ENCODE results near the gene DDB1.

DDB1 gene

DNA sequence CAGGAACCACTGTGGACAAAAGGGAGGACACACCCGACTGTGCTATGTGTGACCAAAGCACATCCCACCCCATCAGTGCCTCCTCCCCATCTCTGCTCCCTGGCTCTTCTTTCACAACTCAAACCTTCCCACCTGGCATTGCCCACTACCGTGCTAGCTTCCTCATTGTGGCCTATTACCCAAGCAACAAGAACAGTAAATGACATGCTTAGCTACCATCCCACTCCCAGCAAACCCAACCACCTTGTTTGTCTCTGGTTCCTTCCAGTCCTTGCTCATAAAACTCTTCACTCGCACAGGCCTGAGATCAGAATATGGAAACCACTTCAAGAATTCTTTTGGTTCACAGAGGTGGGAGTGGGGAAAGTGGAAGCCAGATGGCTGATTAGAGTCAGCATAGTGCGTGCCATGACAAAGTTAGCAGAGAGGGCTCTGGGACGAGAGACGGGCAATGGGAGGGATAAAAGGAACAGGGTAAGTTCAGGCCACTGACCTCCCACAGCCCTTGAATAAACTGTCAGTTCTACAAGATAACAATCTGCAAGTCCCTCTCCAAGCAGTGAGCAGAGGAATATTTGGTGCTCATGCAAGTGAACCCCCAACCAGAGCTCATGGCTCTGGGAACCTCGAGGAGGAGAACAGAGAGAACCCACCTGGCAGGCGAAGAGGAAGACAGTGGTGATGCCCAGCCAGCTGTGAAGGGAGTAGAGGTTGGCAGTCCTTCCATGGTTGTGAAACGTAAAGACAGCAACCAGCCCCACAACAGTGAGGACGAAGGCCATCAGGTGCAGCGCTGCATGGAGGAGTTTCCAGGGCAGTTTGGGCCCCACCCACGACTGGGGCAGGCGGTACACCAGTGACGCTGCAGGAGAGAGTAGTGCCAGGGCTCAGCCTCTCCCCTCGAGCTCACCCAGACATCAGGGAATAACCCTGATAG lies 20.5 kb upstream of the DDB1 start:
- no peaks in the 10 kb centered on the region for H3K27me3 ChIP-seq (ENCODE audit: low read depth, low read length)
- H3K36me3 ChIP-seq (ENCODE audit: control insufficient read depth in 1 of 2, insufficient read depth in 2 of 2, low read length in 2 of 2), result peaks cover 28 to 59% of the 10 kb centered on the region in 2 donors
- H3K27ac ChIP-seq (ENCODE audit: low read length), result no peak overlapping the region
- H3K4me1 ChIP-seq (ENCODE audit: control insufficient read depth in 1 of 2, insufficient read depth in 2 of 2, low read length in 2 of 2), result peaks cover 0 to 3% of the 10 kb centered on the region in 2 donors
- H3K4me3 ChIP-seq (ENCODE audit: low read depth in 1 of 2, low read length in 2 of 2), result no peak overlapping the region
- H3K9me3 ChIP-seq (ENCODE audit: control insufficient read depth in 1 of 2, low read length in 2 of 2), result no peaks in the 10 kb centered on the region

DNA sequence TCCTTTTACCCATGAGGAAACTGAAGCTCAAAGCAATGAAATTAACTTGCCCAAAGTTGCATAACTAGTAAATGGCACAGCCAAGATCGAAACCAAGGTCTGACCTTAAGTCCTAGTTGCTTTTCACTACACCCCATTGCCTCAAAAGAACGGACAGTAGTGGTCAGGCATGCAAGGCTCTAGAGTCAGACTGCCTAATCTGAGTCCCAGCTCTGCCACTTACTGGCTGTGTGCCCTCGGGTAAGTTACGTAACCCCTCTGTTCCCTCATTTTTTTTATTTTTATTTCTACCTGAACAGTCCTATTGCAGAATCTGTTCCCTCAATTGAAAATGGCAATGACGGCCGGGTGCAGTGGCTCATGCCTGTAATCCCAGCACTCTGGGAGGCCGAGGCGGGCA lies 19.1 kb upstream of the DDB1 start:
- Histone ChIP-seq H3K36me3 (ENCODE audit: control insufficient read depth in 1 of 2, insufficient read depth in 2 of 2, low read length in 2 of 2) (peaks cover 28 to 61% of the 10 kb centered on the region in 2 donors), H3K27me3 (ENCODE audit: low read depth, low read length) (no peaks in the 10 kb centered on the region), H3K4me3 (ENCODE audit: low read depth in 1 of 2, low read length in 2 of 2) (no peak overlapping the region), H3K9me3 (ENCODE audit: control insufficient read depth in 1 of 2, low read length in 2 of 2) (no peaks in the 10 kb centered on the region), H3K27ac (ENCODE audit: low read length) (no peak overlapping the region), H3K4me1 (ENCODE audit: control insufficient read depth in 1 of 2, insufficient read depth in 2 of 2, low read length in 2 of 2) (peaks cover 0 to 3% of the 10 kb centered on the region in 2 donors)

DNA sequence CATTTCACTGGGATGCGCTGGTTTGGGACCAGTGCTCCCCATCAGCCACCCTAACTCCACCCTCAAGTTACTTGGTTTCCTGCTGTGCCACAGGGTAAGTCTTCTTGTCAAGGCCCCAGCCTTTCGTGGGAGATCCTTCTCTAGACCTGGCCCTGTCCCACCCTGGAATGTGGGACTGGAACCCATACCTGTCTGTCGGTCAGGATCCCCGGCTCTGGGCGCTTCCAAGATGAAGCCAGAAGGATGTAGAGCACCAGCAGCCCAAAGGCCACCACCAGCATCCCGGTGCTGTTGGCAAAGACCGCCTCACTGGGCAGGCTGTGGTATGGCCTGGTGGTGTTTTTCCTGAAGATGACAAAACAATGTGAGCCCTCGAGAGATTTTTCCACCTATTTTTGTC lies 17.9 kb upstream of the DDB1 start:
- peaks cover 28 to 59% of the 10 kb centered on the region in 2 donors for H3K36me3 ChIP-seq (ENCODE audit: control insufficient read depth in 1 of 2, insufficient read depth in 2 of 2, low read length in 2 of 2)

DNA sequence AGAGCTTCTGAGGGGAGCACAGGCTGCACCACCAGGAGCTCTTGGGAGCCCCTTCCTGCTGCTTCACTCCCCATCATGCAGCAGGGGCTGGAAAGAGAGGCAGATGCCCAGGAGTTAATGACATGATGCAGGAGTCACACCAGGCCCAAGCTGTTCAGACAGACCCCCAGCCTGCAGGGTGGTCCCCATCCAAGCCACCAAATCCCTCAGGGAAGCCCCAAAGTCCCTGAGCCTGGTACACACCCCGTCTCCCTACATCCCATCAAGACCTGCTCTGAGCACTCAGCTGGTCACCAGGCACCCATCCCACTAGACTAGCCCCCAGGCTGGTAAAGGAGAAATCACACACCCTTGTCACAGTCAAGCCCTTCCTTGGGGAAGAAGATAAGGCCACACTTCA lies 17.4 kb upstream of the DDB1 start:
- Histone ChIP-seq H3K27me3 (ENCODE audit: low read depth, low read length) (no peaks in the 10 kb centered on the region), H3K9me3 (ENCODE audit: control insufficient read depth in 1 of 2, low read length in 2 of 2) (no peaks in the 10 kb centered on the region), H3K36me3 (ENCODE audit: control insufficient read depth in 1 of 2, insufficient read depth in 2 of 2, low read length in 2 of 2) (peaks cover 28 to 59% of the 10 kb centered on the region in 2 donors), H3K4me3 (ENCODE audit: low read depth in 1 of 2, low read length in 2 of 2) (no peak overlapping the region), H3K27ac (ENCODE audit: low read length) (no peak overlapping the region), H3K4me1 (ENCODE audit: control insufficient read depth in 1 of 2, insufficient read depth in 2 of 2, low read length in 2 of 2) (no peaks in the 10 kb centered on the region)

More for the DNA sequence above, 17.9 kb upstream of the DDB1 start:
- no peaks in the 10 kb centered on the region for H3K9me3 ChIP-seq (ENCODE audit: control insufficient read depth in 1 of 2, low read length in 2 of 2)
- H3K4me1 ChIP-seq (ENCODE audit: control insufficient read depth in 1 of 2, insufficient read depth in 2 of 2, low read length in 2 of 2), result no peaks in the 10 kb centered on the region
- H3K27me3 ChIP-seq (ENCODE audit: low read depth, low read length), result no peaks in the 10 kb centered on the region
- H3K4me3 ChIP-seq (ENCODE audit: low read depth in 1 of 2, low read length in 2 of 2), result no peak overlapping the region
- H3K27ac ChIP-seq (ENCODE audit: low read length), result no peak overlapping the region

DNA sequence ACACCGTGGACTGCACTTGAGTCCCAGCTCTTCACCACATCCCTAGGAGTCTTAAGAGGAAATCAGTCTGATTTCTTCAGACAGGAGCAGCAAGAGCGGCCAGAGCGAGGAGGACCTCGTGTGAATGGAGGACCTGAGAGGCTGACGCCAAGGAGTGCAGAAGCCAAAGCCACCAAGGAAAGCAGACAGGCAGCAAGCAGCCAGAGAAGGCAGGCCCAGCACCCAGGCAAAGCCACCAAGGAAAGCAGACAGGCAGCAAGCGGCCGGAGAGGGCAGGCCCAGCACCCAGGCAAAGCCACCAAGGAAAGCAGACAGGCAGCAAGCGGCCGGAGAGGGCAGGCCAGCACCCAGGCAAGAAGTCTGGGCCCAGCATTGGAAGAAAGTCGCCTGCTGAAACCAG lies 17.0 kb upstream of the DDB1 start:
- no peaks in the 10 kb centered on the region for H3K27me3 ChIP-seq (ENCODE audit: low read depth, low read length)
- H3K4me3 ChIP-seq (ENCODE audit: low read depth in 1 of 2, low read length in 2 of 2), result no peak overlapping the region
- H3K36me3 ChIP-seq (ENCODE audit: control insufficient read depth in 1 of 2, insufficient read depth in 2 of 2, low read length in 2 of 2), result peaks cover 28 to 59% of the 10 kb centered on the region in 2 donors
- H3K27ac ChIP-seq (ENCODE audit: low read length), result no peak overlapping the region
- H3K9me3 ChIP-seq (ENCODE audit: control insufficient read depth in 1 of 2, low read length in 2 of 2), result no peaks in the 10 kb centered on the region
- no peaks in the 10 kb centered on the region for H3K4me1 ChIP-seq (ENCODE audit: control insufficient read depth in 1 of 2, insufficient read depth in 2 of 2, low read length in 2 of 2)

DNA sequence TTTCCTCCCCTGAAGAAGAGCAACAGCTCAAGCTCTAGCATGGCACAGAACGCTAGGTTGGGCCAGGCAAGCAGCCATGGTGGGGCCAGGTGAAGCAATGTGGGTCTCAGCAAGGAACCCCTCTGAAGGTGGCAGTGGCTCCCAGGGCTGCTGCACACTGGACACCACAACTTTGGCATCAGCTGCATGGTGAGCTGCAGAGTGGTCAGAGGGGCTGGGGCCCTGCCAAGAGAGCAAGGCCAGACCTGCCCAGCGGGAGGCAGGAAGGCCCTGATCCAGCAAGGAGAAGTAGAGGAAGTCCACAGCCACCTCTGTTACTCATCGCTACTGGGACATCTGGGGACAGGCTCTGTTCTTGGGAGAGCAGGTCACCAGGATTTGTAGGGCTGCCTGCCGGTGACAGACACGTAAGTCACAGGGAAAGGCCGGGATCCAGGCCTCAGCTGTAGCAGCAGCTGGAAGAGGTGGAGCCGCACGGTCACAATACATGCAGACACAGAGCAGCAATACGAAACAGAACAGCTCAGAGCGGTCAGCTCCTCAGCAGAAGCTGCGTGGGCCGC lies 16.4 kb upstream of the DDB1 start:
- Histone ChIP-seq H3K36me3 (ENCODE audit: control insufficient read depth in 1 of 2, insufficient read depth in 2 of 2, low read length in 2 of 2) (peaks cover 28 to 59% of the 10 kb centered on the region in 2 donors), H3K27me3 (ENCODE audit: low read depth, low read length) (no peaks in the 10 kb centered on the region), H3K4me1 (ENCODE audit: control insufficient read depth in 1 of 2, insufficient read depth in 2 of 2, low read length in 2 of 2) (no peaks in the 10 kb centered on the region), H3K27ac (ENCODE audit: low read length) (no peak overlapping the region), H3K4me3 (ENCODE audit: low read depth in 1 of 2, low read length in 2 of 2) (no peak overlapping the region), H3K9me3 (ENCODE audit: control insufficient read depth in 1 of 2, low read length in 2 of 2) (no peaks in the 10 kb centered on the region)

DNA sequence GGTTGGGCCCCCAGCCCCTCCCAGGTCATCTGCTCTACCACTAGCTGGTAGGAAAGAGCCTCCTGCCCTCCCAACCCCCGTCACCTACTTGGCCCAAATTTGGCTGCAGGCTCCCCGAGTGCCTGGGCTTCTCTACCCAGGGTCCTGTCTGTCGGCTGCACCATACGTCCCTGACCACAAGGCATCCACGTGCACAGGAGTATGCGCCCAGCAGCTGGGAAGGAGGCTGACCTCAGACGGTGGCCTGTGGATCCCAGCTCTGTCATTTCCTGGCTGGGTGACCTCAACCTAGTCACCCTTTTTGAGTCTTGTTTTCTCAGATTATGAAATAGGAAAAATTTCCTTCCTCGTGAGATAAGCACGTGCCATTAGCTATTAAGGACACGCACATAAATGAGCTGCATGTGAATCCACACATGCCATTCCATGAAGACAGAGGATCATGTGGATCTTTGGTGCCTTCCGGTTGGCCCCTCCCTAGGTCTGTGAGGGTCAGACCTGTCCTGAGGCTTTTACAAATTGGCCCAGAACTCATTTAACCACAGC lies 15.1 kb upstream of the DDB1 start:
- Histone ChIP-seq H3K4me3 (ENCODE audit: low read depth in 1 of 2, low read length in 2 of 2) (no peak overlapping the region), H3K27ac (ENCODE audit: low read length) (no peak overlapping the region), H3K9me3 (ENCODE audit: control insufficient read depth in 1 of 2, low read length in 2 of 2) (no peaks in the 10 kb centered on the region), H3K4me1 (ENCODE audit: control insufficient read depth in 1 of 2, insufficient read depth in 2 of 2, low read length in 2 of 2) (no peaks in the 10 kb centered on the region), H3K27me3 (ENCODE audit: low read depth, low read length) (no peaks in the 10 kb centered on the region), H3K36me3 (ENCODE audit: control insufficient read depth in 1 of 2, insufficient read depth in 2 of 2, low read length in 2 of 2) (peaks cover 28 to 50% of the 10 kb centered on the region in 2 donors)

DNA sequence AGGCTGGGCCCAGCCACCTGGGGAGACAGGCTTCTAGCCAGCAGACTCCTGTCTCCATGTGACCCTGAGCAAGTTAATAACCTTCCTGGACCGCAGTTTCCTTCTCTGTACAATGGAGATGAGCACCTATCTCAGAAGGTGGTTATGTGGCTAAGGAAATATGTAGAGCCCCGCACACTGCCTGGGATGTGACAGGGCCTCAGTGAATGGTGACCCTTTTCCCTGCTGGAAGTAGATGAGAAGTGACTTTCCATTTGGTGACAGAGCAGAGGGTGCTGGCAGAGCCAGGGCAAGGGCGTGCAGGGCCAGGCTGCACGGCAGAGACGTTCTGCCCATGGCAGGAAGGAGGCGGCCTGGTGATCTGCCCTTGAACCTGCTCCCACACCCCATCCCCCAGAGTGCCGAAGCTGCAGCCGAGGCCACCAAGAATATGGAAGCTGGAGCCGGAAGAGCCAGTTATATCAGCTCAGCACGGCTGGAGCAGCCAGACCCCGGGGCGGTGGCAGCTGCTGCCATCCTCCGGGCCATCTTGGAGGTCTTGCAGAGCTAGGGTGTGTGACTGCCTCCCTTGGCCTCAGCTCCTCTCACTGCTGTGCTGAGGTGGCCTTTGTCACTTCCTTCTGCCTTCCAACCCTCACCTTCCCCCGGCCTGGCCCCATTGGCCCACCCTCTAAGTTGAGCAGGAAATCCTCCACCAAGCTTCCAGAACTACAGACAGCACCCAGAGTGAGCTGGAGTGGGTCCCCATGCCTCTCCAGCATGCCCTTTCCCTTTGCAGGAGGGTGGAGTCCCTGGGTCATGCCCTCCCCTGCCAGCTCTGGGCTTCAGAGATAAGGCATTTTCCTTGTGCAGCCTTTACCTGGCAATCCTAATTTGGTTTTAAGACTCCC lies 13.3 kb upstream of the DDB1 start:
- Histone ChIP-seq H3K36me3 (ENCODE audit: control insufficient read depth in 1 of 2, insufficient read depth in 2 of 2, low read length in 2 of 2) (peaks cover 25 to 44% of the 10 kb centered on the region in 2 donors), H3K27ac (ENCODE audit: low read length) (no peak overlapping the region), H3K4me1 (ENCODE audit: control insufficient read depth in 1 of 2, insufficient read depth in 2 of 2, low read length in 2 of 2) (no peaks in the 10 kb centered on the region), H3K9me3 (ENCODE audit: control insufficient read depth in 1 of 2, low read length in 2 of 2) (no peaks in the 10 kb centered on the region), H3K4me3 (ENCODE audit: low read depth in 1 of 2, low read length in 2 of 2) (no peak overlapping the region), H3K27me3 (ENCODE audit: low read depth, low read length) (no peaks in the 10 kb centered on the region)

DNA sequence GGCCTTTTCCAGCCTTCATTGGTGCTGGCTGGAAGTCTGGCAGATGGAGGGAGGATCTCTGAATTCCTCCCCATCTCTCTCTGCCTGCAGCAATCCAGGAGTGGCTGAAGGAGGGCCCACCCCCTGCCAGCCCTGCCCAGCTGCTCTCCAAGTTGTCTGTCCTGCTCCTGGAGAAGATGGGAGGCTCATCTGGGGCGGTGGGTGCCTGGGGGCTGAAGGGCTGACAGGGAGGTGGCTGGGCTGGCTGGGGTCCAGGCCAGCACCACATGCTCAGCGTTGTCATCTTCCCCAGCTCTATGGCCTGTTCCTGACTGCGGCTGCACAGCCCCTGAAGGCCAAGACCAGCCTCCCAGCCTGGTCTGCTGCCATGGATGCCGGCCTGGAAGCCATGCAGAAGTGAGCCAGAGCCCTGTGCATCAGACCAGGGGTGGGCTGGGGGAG lies 12.3 kb upstream of the DDB1 start:
- no peaks in the 10 kb centered on the region for H3K4me1 ChIP-seq (ENCODE audit: control insufficient read depth in 1 of 2, insufficient read depth in 2 of 2, low read length in 2 of 2)
- H3K27me3 ChIP-seq (ENCODE audit: low read depth, low read length), result no peaks in the 10 kb centered on the region
- H3K9me3 ChIP-seq (ENCODE audit: control insufficient read depth in 1 of 2, low read length in 2 of 2), result no peaks in the 10 kb centered on the region
- H3K4me3 ChIP-seq (ENCODE audit: low read depth in 1 of 2, low read length in 2 of 2), result no peak overlapping the region
- H3K36me3 ChIP-seq (ENCODE audit: control insufficient read depth in 1 of 2, insufficient read depth in 2 of 2, low read length in 2 of 2), result peaks cover 22 to 36% of the 10 kb centered on the region in 2 donors
- H3K27ac ChIP-seq (ENCODE audit: low read length), result no peak overlapping the region

DNA sequence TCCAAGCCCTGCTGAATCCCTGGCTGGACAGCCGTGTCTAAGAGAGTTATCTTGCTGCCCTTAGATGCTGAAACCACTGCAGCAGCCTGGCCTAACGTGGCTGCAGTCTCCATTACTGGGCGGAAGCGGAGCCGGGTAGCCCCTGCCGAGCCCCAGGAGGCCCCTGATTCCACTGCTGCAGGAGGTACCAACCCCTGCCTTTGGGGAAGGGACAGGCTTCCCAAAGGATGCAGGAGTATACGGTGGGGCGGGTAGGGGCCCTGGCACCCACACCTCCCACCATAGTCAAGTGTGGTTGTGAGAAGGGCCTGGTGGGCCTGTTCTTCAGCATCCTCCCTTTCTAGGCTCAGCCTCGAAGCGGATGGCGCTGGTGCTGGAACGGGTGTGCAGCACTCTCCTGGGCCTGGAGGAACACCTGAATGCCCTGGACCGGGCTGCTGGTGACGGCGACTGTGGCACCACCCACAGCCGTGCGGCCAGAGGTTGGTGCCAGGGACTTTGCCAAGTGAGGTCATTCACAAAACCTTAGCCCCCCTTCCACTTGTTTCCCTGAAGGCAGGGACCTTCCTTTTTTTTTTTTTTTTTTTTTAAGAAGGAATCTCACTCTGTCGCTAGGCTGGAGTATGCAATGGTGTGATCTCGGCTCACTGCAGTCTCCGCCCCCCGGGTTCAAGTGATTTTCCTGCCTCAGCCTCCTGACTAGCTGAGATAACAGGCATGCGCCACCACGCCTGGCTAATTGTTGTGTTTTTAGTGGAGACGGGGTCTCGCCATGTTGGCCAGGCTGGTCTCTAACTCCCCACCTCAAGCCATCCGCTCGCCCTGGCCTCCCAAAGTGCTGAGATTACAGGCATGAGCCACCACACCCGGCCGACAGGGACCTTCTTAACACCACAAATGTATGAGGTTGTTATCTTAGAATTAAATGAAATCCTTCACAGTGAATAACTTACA lies 11.2 kb upstream of the DDB1 start:
- Histone ChIP-seq H3K36me3 (ENCODE audit: control insufficient read depth in 1 of 2, insufficient read depth in 2 of 2, low read length in 2 of 2) (peaks cover 12 to 31% of the 10 kb centered on the region in 2 donors), H3K27me3 (ENCODE audit: low read depth, low read length) (no peaks in the 10 kb centered on the region), H3K9me3 (ENCODE audit: control insufficient read depth in 1 of 2, low read length in 2 of 2) (no peaks in the 10 kb centered on the region), H3K4me1 (ENCODE audit: control insufficient read depth in 1 of 2, insufficient read depth in 2 of 2, low read length in 2 of 2) (no peaks in the 10 kb centered on the region), H3K4me3 (ENCODE audit: low read depth in 1 of 2, low read length in 2 of 2) (no peak overlapping the region), H3K27ac (ENCODE audit: low read length) (no peak overlapping the region)

All from muscle layer of duodenum (tissue), 2 donors.